Measurements from ENCODE around the gene CBX8. TPM values are rescaled to one million over a fixed set of nuclear protein-coding genes. Genes with fewer than 3 reads are reported as not detected.

The CBX8 gene
- 34.3 and 36.6 TPM in 2 replicates for total RNA-seq (2022)
- Bru-seq, nascent RNA = percentile 77 among the genes with signal in this experiment
- BruChase-seq, experiment 1, labeled RNA remaining after a 2-hour chase = percentile 90 among the genes with signal in this experiment
- BruChase-seq, experiment 2, labeled RNA remaining after a 6-hour chase = percentile 79 among the genes with signal in this experiment
- long read RNA-seq, transcript CBX8-201 (5 exons, 3,791 nt) = major isoform, 13 of 19 reads
- long read RNA-seq, partial matches to known transcripts = 0 of 19 reads
- long read RNA-seq, other reads (novel, unspliced or antisense) = 6 of 19 reads

DNA sequence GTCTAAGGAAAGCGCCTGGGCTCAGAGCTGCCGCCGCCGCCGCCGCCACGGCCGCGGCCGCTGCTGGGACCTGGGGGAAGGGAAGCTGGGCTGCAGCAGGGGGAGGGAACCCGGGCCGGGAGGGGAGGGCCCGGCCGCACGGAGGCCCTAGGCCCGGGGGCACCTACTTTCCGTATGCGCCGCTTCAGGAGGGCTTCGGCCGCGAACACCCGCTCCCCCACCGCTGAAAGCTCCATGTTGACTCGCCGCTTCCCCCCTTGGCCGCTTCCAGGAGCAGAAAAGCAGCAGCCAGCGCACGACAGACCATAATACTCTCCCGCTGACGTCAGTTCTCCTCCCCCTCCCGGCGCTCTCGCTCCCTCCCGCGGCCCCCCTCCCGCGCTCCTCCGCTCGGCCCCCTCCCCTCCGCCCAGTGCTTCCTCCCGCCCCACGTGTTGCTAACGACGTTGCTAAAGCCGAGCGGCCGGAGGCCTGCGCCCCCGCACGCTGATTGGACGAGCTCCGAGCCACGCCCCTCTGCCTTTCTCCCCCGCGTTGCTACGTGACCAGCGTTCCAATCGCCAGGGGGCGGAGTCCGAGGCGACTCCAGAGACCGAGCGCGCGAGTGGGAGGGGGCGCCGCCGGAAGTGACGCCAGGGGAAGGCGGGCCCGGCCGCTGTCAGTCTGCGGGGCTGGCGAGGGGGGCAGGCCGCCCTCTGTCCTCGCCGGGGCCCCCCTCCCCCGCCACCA is at the start of gene CBX8:
Gene CBX8, minus strand, starts transcription at position 315 of the 729 bp plus-strand sequence. Its CDS starts 79 bp downstream, at position 236.
- ChIA-PET POLR2A (interaction anchor here (0.6 to 1.4 kb wide), 25 partner anchors 8 to 1247 kb away, joined by 3 to 47 read pairs (median 5); partner anchors contain the start of gene CBX4), CTCF (interaction anchor here (0.6 to 1.5 kb wide), 22 partner anchors 10 to 1669 kb away, joined by 3 to 24 read pairs (median 4); partner anchors contain the start of genes CBX4 and GAA)
- peak within 1 kb of the TSS; percentile 85 for H3K27ac Mint-ChIP-seq (ENCODE audit: unreplicated experiment)
- intact Hi-C loops (cut with micrococcal nuclease; ENCODE audit: unreplicated experiment) = loop anchor here (1.0 to 5.0 kb wide), 4 partner anchors 13 to 120 kb away; no protein-coding TSS in a partner anchor
- Histone ChIP-seq H3K9me3 (no peaks in the 10 kb centered on the region), H3K4me1 (peaks cover 28% of the 10 kb centered on the region), H3K27me3 (replicated peaks; ENCODE audit: control insufficient read depth, insufficient read depth, low read length) (no peaks in the 10 kb centered on the region), H3K4me3 (ENCODE audit: low read depth, low read length) (peak within 1 kb of the TSS; percentile 75), H3K36me3 (ENCODE audit: control insufficient read depth, insufficient read depth, low read length) (no peaks in the 10 kb centered on the region)
- TF ChIP-seq, protein P1, sequence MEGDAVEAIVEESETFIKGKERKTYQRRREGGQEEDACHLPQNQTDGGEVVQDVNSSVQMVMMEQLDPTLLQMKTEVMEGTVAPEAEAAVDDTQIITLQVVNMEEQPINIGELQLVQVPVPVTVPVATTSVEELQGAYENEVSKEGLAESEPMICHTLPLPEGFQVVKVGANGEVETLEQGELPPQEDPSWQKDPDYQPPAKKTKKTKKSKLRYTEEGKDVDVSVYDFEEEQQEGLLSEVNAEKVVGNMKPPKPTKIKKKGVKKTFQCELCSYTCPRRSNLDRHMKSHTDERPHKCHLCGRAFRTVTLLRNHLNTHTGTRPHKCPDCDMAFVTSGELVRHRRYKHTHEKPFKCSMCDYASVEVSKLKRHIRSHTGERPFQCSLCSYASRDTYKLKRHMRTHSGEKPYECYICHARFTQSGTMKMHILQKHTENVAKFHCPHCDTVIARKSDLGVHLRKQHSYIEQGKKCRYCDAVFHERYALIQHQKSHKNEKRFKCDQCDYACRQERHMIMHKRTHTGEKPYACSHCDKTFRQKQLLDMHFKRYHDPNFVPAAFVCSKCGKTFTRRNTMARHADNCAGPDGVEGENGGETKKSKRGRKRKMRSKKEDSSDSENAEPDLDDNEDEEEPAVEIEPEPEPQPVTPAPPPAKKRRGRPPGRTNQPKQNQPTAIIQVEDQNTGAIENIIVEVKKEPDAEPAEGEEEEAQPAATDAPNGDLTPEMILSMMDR (IDR thresholded peaks at IDR 0.05; ENCODE audit: insufficient read depth in 1 of 2, low read depth in 1 of 2, low read length in 1 of 2, severe bottlenecking in 1 of 2, unreplicated experiment in 1 of 2) = peak in 1 of 2 experiments; percentile 24
- peaks cover 15% of the 10 kb centered on the region for H3K4me1 Mint-ChIP-seq (ENCODE audit: low read depth, unreplicated experiment)
- H3K4me3 Mint-ChIP-seq (ENCODE audit: unreplicated experiment) = peak within 1 kb of the TSS; percentile 84
- no peaks in the 10 kb centered on the region for H3K9me3 Mint-ChIP-seq (ENCODE audit: unreplicated experiment)
- no peaks in the 10 kb centered on the region for H3K27me3 Mint-ChIP-seq (ENCODE audit: insufficient read depth, unreplicated experiment)
- DNase-seq = peak; percentile 100
- BruUV-seq (replicated peaks) = no TSS peak
- peaks cover 43% of the 10 kb centered on the region for H3K36me3 Mint-ChIP-seq (ENCODE audit: insufficient read depth, unreplicated experiment)

DNA sequence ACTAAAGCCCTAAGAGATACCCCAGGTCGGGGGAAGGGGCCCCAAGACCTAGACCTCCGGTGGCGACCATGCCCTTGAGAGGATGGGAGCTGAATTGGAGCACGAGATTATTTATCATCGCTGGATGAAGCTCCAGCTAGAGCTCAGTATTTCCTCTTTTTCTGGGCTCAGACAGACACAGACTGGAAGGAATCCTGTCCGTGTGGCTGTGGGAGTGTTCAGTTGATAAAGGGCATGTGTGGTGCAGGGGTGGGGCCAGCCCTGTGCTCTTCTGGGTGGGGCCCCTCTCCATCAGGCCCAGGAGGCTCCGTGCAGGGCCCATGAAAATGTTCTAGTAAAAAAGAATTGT is 48.7 kb upstream of the CBX8 start:
- Mint-ChIP-seq H3K36me3 (ENCODE audit: insufficient read depth, unreplicated experiment) (peaks cover 11% of the 10 kb centered on the region), H3K4me1 (ENCODE audit: low read depth, unreplicated experiment) (peaks cover 12% of the 10 kb centered on the region), H3K27ac (ENCODE audit: unreplicated experiment) (peak overlapping the region; percentile 92), H3K9me3 (ENCODE audit: unreplicated experiment) (no peaks in the 10 kb centered on the region), H3K4me3 (ENCODE audit: unreplicated experiment) (peak overlapping the region; percentile 80), H3K27me3 (ENCODE audit: insufficient read depth, unreplicated experiment) (no peaks in the 10 kb centered on the region)
- POLR2A ChIA-PET = interaction anchor here (0.6 to 8.0 kb wide), 4 partner anchors 49 to 147 kb away, joined by 3 to 174 read pairs (median 88); partner anchors contain the start of gene CBX8
- intact Hi-C loops (cut with micrococcal nuclease; ENCODE audit: unreplicated experiment) = loop anchor here (1.0 to 2.0 kb wide), 3 partner anchors 29 to 147 kb away; no protein-coding TSS in a partner anchor
- DNase-seq = peak; percentile 49 to 73
- H3K4me1 ChIP-seq = peaks cover 41% of the 10 kb centered on the region
- TF ChIP-seq, protein P1 (IDR thresholded peaks at IDR 0.05; ENCODE audit: insufficient read depth in 1 of 2, low read depth in 1 of 2, low read length in 1 of 2, severe bottlenecking in 1 of 2, unreplicated experiment in 1 of 2) = no peak
- peak overlapping the region; percentile 68; the same call in 1 of the 2 replicates for H3K4me3 ChIP-seq (ENCODE audit: low read depth, low read length)
- H3K36me3 ChIP-seq (ENCODE audit: control insufficient read depth, insufficient read depth, low read length) = no peaks in the 10 kb centered on the region
- CTCF ChIA-PET = interaction anchor here (1.4 to 4.0 kb wide), 7 partner anchors 35 to 148 kb away, joined by 3 to 54 read pairs (median 6); no protein-coding TSS in a partner anchor
- no TSS peak for BruUV-seq (replicated peaks)
- H3K9me3 ChIP-seq = no peaks in the 10 kb centered on the region
- no peaks in the 10 kb centered on the region for H3K27me3 ChIP-seq (replicated peaks; ENCODE audit: control insufficient read depth, insufficient read depth, low read length)

All from Caco-2 (cell line).